OCI-LY1 (cell line): ENCODE data around the gene S100A16.

Experiments
- EZH2 ChIP-seq: fragments of 200-600 bp; sonication (generic), shearing (Covaris generic); IDR thresholded peaks from 2 replicates; pipeline ENCODE4 v1.8.0; 2017; ENCODE audit warnings: borderline replicate concordance, mixed run types, mild to moderate bottlenecking, antibody characterized with exemption, low read length, moderate library complexity, mixed read lengths
- TF ChIP-seq, protein P1 (sequence below): fragments of 200-600 bp; sonication (generic), shearing (Covaris generic); IDR thresholded peaks from 2 replicates; pipeline ENCODE4 v1.5.1; 2017; ENCODE audit warnings: mild to moderate bottlenecking, antibody characterized with exemption, low read length, moderate library complexity, mixed read lengths

DNA sequence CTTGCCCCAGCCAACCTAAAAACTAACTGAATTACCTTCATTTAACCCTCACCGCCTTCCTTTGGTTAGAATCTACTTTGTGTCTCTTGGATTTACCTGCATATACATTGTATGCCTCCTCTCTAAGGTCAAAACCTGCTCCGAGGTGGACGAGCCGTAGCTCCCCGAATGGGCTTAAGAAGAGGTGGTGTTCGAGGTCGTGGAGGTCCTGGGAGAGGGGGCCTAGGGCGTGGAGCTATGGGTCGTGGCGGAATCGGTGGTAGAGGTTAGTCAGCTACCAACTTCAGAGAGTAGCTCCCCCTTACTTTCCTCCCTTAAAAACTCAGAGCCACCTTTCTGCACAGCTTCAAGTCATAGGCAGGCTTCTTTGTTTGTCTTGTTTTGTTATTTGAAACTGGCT, 30.2 kb upstream of the S100A16 start:
- TF ChIP-seq, protein P1, sequence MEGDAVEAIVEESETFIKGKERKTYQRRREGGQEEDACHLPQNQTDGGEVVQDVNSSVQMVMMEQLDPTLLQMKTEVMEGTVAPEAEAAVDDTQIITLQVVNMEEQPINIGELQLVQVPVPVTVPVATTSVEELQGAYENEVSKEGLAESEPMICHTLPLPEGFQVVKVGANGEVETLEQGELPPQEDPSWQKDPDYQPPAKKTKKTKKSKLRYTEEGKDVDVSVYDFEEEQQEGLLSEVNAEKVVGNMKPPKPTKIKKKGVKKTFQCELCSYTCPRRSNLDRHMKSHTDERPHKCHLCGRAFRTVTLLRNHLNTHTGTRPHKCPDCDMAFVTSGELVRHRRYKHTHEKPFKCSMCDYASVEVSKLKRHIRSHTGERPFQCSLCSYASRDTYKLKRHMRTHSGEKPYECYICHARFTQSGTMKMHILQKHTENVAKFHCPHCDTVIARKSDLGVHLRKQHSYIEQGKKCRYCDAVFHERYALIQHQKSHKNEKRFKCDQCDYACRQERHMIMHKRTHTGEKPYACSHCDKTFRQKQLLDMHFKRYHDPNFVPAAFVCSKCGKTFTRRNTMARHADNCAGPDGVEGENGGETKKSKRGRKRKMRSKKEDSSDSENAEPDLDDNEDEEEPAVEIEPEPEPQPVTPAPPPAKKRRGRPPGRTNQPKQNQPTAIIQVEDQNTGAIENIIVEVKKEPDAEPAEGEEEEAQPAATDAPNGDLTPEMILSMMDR: no peak
- TF ChIP-seq EZH2: no peak
